DMS153 (cell line): ENCODE data around the gene DAPK3.
"Not testable (repeated sequence)": the region's sequence is repeated elsewhere in the genome, so short reads cannot be mapped to it uniquely, and the experiment has no call there.

Experiments
- DNase-seq: peaks from one replicate; lab custom pipeline; 2025; lab: John Stamatoyannopoulos, UW

DAPK3 gene

DNA sequence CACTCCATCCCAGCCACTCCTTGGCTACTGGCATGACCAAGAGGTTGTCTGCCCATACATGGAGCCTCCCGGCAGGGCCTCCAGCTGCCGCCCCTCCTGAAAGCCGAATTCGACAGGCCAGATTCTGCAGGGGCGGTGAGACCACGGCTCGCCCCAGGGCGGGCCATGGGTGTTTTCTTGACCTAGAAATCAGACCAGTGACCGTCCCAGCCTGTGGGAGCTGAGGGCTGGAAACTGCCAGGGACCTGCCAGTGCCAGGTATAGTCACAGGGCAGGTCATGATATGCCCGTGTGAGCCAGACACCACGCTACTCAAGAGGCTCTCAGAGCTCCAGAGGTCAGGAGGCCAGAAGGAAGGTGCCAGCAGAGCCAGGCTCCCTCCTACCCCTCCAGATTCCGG is 16.8 kb downstream of the DAPK3 start:
- no peak for DNase-seq

DNA sequence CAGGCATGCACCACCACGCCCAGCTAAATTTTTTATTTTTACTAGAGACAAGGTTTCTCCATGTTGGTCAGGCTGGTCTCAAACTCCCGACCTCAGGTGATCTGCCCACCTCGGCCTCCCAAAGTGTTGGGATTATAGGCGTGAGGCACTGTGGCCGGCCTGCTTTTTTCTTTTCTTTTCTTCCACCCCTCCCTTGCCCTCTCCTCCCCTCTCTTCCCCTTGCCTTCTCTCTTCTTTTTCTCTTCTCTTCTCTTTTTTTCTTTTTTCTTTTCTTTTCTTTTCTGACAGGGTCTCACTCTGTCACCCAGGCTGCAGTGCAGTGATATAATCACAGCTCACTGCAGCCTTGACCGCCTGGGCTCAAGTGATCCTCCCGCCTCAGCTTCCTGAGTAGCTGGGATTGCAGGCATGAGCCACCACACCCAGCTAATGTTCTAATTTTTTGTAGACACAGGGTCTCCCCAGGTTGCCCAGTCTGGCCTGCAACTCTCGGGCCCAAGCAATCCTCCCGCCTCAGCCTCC is 18.1 kb downstream of the DAPK3 start:
- not testable (repeated sequence) for DNase-seq

DNA sequence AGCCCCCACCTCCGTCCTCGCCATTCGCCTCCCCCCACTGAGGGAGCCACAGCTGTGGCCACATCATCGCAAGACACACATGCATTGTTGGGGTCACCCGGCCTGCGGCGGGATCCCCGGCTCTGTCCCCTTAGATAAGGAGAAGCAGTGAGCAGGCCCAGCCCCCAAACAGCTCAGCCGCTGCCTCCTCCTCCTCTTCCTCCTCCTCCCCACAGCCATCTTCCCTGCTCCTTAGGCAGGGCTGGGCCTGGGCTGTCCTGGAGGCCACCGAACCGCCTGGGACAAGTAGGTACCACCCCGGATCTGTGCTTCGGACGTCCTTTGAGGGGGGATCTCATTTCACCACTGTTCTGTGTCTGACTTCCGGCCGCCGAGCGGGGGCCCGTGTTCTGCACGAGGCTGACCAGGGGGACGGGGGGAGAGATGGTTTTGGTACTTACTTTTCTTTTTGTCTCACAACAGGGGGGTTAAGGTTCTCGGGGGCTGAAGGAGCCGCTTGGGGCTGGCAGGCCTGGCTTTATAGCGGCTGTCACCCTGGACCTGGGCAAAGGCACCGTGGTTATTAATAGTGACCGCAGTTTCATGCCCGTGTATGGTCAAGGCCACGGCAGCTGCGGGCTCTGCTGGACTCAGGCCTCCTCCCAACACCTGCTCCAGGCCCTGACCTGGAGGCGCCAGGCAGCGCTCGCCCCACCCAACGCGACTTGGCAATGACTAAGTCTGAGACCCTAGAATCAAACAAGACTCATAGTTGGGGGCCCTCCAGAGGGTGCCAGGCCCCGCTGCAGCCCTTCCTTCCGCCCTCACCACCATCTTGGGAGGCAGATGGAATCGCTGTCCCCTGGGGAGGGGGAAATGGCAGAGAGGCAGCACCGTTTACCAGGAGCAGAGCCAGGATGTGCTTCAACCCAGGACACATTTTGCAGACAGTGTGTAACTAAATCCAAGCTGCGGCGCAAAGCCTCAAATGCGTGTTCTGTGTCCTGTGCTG is 19.7 kb downstream of the DAPK3 start:
- DNase-seq: no peak

DNA sequence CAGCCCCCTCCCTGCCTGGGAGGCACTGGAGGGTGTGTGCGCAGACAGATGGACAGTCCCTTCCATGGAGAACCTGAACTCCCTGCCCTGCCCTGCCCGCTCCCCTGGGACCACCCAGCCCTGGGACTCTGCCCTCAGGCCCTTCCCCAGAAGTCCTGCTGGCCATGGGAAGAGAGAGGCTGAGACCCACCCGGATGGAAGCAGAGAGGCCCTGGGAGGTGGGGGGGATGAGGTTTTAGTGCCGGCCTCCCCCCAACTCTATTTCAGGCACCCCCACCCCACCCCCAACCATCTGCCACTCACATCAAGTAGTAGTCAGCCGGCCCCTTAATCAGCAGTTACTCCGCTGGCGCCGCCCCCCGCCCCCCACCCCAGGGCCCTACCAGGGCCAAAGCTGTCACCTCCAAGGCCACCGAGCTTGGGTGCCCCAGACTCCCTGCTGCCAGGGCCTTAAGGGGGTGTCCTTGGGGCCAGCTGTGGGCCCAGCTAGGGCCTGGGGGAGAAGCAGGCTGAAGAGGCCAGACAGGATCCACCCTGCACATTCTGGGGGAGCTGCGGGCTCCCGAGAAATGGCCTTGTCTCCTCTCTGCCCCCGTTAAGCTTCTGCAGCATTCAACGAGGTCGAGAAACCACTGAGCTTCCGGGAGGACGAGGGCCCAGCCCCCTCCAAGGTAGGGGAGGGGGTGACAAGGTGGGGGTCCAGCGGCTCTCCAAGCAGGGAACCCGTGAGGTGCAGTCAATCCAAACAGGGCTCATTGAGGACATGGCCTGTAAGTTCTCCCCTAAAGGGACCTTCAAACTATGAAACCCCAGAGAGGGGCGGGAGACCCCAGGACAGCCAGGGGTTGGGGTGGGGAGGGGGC is 20.7 kb downstream of the DAPK3 start:
- no peak for DNase-seq

DNA sequence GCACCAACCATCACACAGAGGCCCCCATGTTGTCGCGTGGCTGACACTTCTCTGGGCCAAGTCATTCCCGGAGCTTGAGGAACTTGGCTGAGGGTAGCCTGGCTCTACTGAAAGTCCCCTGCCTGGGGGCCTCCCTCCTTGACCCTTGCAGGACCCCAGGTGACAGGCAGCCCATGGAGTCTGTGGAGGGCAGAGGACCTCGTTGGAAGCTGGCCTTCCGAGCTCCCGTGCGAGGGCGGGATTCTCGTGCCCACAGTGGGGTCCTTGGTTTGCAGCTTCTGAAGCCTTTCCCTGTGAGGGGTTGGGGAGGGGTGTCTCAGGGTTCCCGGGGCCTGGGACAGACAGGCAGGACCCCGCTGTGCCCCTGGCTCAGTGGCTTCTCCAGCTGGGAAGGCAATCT is 21.6 kb downstream of the DAPK3 start:
- no peak for DNase-seq

DNA sequence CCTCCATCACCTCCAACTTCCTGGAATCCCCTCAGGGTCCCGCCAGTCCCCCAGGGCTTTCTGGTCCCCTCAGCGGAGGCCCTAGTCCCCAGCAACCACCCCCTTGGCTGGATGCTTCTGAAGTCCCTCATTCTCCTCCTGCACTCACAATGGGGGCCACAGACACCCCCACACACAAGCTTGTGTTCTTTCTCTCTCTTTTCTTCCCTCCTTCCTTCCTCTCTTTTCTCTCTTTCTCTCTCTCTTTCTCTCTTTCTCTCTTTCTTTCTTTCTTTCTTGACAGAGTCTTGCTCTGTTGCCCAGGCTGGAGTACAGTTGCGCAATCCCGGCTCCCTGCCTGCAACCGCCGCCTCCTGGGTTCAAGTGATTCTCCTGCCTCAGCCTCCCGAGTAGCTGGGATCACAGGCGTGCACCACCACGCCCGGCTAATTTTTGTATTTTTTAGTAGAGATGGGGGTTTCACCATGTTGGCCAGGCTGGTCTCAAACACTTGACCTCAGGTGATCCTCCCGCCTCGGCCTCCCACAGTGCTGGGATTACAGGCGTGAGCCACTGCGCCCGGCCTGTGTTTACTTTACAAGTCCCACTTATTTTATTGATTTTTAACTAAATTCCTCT is 23.5 kb downstream of the DAPK3 start:
- DNase-seq: not testable (repeated sequence)

DNA sequence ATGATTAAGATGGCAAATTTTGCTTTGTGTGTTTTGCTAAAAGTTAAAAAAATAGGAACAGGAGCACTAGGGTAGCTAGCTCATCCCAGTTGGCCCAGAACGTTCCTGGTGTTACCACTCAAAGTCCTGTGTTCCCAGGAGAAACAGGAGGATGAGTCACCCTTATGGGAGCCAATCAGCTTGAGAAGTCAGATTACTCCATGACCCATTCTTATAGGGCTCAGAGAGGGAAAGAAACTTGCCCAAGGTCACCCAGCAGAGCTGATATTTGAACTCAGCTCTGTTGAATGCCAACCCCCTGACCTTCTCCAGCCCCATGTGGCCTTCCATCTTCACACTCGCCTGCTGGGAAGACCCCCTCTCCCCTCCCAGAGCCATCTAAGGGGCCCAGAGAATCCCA is 25.1 kb downstream of the DAPK3 start:
- no peak for DNase-seq

DNA sequence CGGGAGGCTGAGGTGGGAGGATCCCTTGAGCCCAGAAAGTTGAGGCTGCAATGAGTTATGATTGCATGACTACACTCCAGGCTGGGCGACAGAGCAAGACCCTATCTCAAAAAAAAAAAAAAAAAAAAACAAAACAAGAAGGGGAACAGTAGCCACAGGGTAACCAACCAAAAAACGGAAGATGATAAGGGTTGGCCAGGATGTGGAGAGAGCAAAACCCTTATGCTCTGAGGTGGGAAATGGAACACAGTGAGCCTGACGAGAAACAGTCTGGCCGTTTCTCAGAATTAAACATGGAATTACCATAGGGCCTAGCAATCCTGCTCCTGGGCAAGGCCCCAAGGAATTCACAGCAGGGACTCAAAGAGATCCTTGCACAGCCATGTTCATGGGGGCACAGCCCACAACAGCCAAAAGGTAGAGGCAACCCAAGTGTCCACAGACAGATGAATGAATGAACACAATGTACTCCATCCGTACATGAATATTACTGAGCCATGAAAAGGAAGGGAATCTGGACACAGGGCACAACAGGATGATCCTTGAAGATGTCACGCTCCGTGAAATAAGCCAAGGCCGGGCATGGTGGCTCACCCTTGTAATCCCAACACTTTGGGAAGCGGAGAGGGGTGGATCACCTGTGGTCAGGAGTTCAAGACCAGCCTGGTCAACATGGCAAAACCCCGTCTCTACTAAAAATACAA is 26.7 kb downstream of the DAPK3 start:
- DNase-seq: no peak

DNA sequence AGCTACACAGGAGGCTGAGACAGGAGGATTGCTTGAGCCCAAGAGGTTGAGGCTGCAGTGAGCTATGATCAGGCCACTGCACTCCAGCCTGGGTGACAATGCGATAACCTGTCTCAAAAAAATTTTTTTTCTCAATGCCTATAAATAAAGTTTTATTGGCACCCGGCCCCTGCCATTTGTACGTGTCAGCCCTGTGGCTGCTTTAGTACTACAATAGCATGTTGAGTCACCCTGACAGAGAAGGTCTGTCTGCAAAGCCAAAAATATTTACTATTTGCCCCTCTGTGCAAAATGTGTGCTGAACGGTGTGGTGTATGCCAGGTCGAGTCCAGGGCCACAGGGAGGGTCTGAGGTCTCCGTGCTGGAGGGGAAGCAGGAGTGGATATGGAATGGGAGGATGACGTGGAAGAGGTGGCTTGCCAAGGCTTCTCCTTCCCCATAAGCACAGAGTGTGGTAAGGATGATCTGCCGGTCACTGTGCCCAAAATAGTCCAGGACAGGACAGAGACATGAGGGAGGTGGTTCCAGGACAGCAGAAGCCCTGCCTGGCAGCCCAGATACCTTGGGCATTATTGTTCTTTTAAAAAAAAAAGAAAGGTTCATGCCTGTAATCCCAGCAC is 28.0 kb downstream of the DAPK3 start:
- no peak for DNase-seq

DNA sequence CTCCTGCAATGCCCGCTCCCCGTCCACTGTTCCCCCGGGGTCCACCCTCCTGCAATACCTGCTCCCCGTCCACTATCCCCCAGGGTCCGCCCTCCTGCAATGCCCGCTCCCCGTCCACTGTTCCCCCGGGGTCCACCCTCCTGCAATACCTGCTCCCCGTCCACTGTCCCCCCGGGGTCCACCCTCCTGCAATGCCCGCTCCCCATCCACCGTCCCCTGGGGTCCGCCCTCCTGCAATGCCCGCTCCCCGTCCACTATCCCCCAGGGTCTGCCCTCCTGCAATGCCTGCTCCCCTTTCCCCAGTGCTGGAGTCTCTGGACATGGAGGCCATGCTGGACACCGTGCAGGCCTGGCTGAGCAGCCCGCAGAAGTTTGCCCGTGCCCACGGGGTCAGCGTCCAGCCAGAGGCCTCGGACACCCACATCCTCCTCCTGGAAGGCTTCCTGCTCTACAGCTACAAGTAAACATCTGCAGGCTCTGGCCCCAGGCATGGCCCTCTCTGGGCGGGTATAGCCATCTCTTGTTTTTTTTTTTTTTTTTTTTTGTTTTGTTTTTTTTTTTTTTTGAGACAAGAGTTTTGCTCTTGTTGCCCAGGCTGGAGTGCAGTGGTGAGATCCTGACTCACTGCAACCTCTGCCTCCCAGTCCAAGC is 32.5 kb downstream of the DAPK3 start:
- not testable (repeated sequence) for DNase-seq

DNA sequence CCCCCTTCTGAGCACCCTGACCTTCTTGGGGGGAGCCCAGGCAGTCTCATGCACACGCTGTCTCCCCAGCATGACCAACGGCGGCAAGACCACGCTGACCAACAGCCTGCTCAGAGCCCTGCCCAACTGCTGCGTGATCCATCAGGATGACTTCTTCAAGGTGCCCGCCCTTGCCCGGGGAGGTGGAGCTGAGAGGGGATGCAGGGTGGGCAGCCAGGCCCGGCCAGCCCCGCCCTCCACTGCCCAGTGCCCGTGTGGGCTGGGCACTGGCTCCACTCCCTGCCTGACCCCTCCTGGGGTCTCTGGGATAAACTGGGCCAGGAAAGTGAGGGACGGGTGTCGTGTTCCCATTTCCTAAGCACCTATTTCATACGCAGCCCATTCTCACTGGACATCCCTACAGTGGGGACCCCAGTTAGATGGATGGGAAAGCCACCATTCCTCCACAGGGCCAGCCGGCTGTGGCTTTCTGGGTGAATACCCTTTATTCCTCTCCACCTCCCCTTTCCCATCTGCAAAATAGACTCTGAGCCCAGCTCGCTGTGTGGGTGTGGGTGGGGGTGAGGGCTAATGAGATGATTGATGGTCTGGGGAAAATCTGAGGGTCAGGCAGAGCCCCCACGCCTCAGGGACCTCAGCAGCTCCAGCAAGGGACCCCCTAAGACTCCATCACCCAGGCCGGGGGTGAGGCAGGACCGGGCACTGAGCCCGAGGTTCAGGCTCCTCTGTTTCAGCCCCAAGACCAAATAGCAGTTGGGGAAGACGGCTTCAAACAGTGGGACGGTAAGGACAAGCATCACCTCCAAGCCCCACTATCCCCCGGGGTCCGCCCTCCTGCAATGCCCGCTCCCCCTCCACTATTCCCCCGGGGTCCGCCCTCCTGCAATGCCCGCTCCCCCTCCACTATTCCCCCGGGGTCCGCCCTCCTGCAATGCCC is 34.1 kb downstream of the DAPK3 start:
- no peak for DNase-seq

DNA sequence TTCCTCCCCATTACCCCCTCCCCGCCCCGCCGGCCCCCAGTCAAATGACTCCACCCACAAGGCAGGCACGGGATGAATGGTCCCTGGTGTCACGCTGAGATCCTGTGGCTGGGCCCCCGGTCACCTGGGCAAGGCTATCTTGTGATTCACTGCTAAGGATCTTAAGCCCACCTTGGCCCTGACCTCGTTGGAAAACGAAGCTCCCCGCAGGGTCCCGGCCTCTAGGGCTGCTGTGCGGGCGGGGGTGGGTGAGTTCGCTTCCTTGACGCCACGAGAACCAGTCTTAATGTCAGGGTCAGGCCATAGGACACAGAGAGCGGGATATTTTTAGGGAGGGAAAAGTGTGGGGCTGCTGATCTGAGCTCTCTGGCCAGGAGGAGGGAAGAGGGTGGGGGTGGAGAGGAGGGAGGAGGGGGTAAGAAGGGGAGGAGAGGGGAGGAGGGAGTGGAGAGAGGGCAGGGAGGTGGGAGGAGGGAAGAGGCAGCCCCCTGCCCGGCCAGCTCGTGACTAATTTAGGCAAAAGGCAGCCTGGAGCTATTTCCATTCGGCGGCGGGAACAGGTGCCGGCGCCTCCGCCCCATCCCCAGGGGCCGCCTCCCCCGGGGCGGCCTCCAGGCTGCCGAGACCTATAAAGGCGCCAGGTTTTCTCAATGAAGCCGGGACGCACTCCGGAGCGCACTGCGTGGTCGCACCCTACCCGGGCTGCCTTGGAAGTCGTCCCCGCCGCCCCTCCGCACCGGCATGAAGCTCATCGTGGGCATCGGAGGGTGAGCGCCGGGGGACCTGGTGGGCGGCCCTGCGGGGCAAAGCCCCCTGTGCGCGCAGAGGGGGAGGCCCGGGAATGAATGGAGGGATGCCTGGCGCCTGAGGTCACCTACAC is 37.7 kb downstream of the DAPK3 start, which contains the start of gene NMRK2:
NMRK2 (plus strand) TSS at position 139 of the 880 bp plus-strand sequence; CDS start at position 742, 603 bp downstream.
- no peak for DNase-seq

DNA sequence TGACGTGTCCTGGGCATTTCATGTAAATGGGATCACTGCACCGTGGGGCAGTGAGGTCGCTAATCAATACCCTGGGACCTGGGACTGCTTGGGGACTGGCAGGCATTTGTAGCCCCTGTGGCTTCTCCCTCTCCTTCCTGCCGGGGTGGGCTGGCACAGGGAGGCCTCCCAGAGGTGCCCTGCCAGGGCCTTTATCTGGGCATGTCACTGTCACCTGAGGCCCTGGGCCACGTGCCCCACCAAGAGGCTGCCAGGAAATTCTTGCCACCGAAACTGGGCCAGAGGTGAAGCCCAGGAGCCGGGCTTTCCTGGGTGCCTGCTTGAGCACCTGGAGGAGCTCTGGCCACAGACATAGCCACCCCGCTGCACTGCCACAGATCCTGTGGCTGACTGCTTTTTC is 39.9 kb downstream of the DAPK3 start:
- DNase-seq: no peak

DNA sequence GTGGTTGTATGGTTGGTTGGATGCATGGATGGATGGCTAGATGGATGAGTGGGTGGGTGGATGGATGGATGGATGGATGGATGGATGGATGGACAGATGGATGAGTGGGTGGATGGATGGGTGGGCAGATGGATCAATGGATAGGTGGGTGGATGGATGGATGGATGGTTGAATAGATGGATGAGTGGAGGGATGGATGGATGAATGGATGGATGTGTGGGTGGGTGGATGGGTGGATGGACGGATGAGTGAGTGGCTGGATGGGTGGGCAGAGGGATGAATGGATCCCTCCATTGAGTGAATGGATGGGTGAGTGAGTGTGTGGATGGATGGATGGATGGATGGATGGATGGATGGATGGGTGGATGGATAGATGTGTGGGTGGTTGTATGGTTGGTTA is 47.0 kb downstream of the DAPK3 start:
- DNase-seq: no peak

DNA sequence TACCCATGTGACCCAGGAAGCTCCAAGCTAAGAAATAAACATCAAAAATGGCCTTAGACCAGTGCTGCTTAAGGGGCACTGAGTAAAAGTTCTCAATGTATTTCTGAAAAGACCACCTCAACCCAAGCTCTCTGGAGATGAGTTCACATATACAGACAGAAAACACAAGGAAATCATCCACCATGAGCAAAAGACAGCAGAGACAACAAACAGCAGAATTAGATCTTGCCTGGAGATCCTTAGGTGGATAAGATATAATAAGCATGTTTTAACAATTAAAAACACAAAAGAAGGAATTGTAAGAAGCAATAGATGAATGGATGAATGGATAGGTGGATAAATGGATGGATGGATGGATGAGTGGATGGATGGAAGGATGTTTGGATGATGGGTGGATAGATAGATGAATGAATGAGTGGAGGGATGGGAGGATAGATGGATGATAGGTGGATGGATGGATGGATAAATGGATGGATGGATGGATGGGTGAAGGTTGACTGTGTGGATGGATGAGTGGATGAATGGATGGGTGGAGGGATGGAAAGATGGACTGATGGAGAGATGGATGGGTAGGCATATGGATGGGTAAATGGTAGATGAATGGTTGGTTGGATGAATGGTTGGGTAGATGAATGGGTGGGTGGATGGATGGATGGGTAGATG is 47.7 kb downstream of the DAPK3 start:
- no peak for DNase-seq

DNA sequence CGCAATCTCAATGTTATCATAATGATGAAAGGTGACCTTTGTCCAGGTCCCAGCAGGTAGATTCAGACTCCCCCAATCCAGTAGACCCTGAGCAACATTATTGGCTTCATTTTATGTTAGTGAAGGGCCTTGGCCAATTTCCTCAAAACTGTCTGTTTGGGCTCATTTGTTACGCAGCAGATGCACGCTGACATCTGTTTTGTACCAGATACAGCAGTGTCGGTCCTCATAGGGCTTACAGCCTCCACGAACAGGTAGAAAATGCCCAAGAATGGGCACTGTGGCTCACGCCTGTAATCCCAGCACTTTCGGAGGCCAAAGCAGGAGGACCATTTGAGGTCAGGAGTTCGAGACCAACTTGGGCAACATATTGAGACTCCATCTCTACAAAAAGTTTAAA is 51.1 kb downstream of the DAPK3 start:
- no peak for DNase-seq

DNA sequence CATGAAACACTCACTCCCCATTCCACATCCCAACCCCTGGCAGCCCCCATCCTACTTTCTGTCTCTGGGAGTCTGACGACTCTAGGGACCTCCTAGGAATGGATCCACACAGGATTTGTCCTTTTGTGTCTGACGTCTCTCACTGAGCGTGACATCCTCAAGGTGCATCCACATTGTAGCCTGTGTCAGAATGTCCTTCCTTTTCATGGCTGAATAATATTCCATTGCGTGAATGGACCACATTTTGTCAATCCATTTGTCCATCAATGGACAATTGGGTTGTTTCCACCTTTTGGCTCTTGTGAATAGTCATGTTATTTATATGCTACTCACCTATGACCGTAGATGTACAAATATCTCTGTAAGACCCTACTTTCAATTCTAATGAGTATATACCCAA is 54.9 kb downstream of the DAPK3 start:
- DNase-seq: no peak

DNA sequence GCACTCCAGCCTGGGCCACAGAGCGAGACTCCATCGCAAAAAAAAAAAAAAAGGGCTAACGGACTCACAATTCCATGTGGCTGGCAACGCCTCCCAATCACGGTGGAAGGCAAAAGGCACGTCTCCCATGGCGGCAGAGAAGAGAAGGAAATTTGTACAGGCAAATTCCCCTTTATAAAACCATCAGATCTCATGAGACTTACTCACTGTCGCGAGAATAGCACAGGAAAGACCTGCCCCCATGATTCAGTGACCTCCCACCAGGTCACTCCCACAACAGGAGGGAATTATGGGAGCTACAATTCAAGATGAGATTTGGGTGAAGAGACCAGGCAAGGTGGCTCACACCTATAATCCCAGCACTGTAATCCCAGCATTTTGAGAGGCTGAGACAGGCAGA is 56.7 kb downstream of the DAPK3 start:
- no peak for DNase-seq
